ENCODE data around the gene TLE5.

- no peak for TF ChIP-seq CTCF (IDR thresholded peaks at IDR 0.05)
- no peak for TF ChIP-seq EP300 (IDR thresholded peaks at IDR 0.05)
- TF ChIP-seq POLR2A (IDR thresholded peaks at IDR 0.05), result no peak
Measured at GRCh38 chr19:3048190-3048533, 14.1 kb downstream of the TLE5 start.

Data from tibial nerve (tissue), 4 donors.